ENCODE data around the gene FAM13C.

Gene FAM13C

GRCh38 chr10:59301067-59301754, 61.1 kb downstream of the FAM13C start:
- TF ChIP-seq EZH2phosphoT487 (IDR thresholded peaks at IDR 0.05; ENCODE audit: borderline replicate concordance, low read length) (no peak), CTCF (IDR thresholded peaks at IDR 0.05; ENCODE audit: low read depth, low read length, poor library complexity, severe bottlenecking) (no peak)
- Histone ChIP-seq H3K4me2 (ENCODE audit: low read length) (no peak overlapping the region), H3K9me2 (replicated peaks; ENCODE audit: control insufficient read depth, low read length) (no peaks in the 10 kb centered on the region), H3K4me3 (ENCODE audit: low read length) (no peak overlapping the region), H3K79me2 (ENCODE audit: control insufficient read depth, low read length) (no peaks in the 10 kb centered on the region), H3F3A (ENCODE audit: control insufficient read depth, insufficient read depth) (no peaks in the 10 kb centered on the region), H3K27ac (ENCODE audit: low read depth, low read length) (no peak overlapping the region), H3K27me3 (ENCODE audit: control insufficient read depth, low read length) (no peaks in the 10 kb centered on the region), H3K4me1 (ENCODE audit: control insufficient read depth, low read length) (peaks cover 9% of the 10 kb centered on the region), H3K36me3 (ENCODE audit: control insufficient read depth, low read length) (no peaks in the 10 kb centered on the region), H4K20me1 (ENCODE audit: control insufficient read depth, insufficient read depth, low read depth, low read length) (no peaks in the 10 kb centered on the region), H3K9me3 (ENCODE audit: control insufficient read depth, insufficient read depth, low read length) (no peaks in the 10 kb centered on the region)

- Histone ChIP-seq H3K27me3 (ENCODE audit: control insufficient read depth, low read length) (no peaks in the 10 kb centered on the region), H3F3A (ENCODE audit: control insufficient read depth, insufficient read depth) (no peaks in the 10 kb centered on the region), H3K9me3 (ENCODE audit: control insufficient read depth, insufficient read depth, low read length) (no peaks in the 10 kb centered on the region), H3K4me1 (ENCODE audit: control insufficient read depth, low read length) (peaks cover 9% of the 10 kb centered on the region), H3K79me2 (ENCODE audit: control insufficient read depth, low read length) (no peaks in the 10 kb centered on the region), H3K9me2 (replicated peaks; ENCODE audit: control insufficient read depth, low read length) (no peaks in the 10 kb centered on the region), H3K36me3 (ENCODE audit: control insufficient read depth, low read length) (no peaks in the 10 kb centered on the region), H3K4me3 (ENCODE audit: low read length) (no peak overlapping the region), H3K4me2 (ENCODE audit: low read length) (no peak overlapping the region), H4K20me1 (ENCODE audit: control insufficient read depth, insufficient read depth, low read depth, low read length) (no peaks in the 10 kb centered on the region), H3K27ac (ENCODE audit: low read depth, low read length) (no peak overlapping the region)
- no peak for TF ChIP-seq EZH2phosphoT487 (IDR thresholded peaks at IDR 0.05; ENCODE audit: borderline replicate concordance, low read length)
- TF ChIP-seq CTCF (IDR thresholded peaks at IDR 0.05; ENCODE audit: low read depth, low read length, poor library complexity, severe bottlenecking) = no peak
These were observed 62.0 kb downstream of the FAM13C start for GRCh38 chr10:59300386-59300785.

- no peaks in the 10 kb centered on the region for H3K9me3 ChIP-seq (ENCODE audit: control insufficient read depth, insufficient read depth, low read length)
- no peaks in the 10 kb centered on the region for H3K27me3 ChIP-seq (ENCODE audit: control insufficient read depth, low read length)
- TF ChIP-seq EZH2phosphoT487 (IDR thresholded peaks at IDR 0.05; ENCODE audit: borderline replicate concordance, low read length) = no peak
- no peak for TF ChIP-seq CTCF (IDR thresholded peaks at IDR 0.05; ENCODE audit: low read depth, low read length, poor library complexity, severe bottlenecking)
- no peaks in the 10 kb centered on the region for H3K36me3 ChIP-seq (ENCODE audit: control insufficient read depth, low read length)
- no peaks in the 10 kb centered on the region for H4K20me1 ChIP-seq (ENCODE audit: control insufficient read depth, insufficient read depth, low read depth, low read length)
- H3K4me2 ChIP-seq (ENCODE audit: low read length) = no peak overlapping the region
- no peak overlapping the region for H3K4me3 ChIP-seq (ENCODE audit: low read length)
- H3F3A ChIP-seq (ENCODE audit: control insufficient read depth, insufficient read depth) = no peaks in the 10 kb centered on the region
- H3K79me2 ChIP-seq (ENCODE audit: control insufficient read depth, low read length) = no peaks in the 10 kb centered on the region
- no peaks in the 10 kb centered on the region for H3K9me2 ChIP-seq (replicated peaks; ENCODE audit: control insufficient read depth, low read length)
- H3K27ac ChIP-seq (ENCODE audit: low read depth, low read length) = no peak overlapping the region
- peaks cover 9% of the 10 kb centered on the region for H3K4me1 ChIP-seq (ENCODE audit: control insufficient read depth, low read length)
These were observed 62.4 kb downstream of the FAM13C start for GRCh38 chr10:59299933-59300332.

All from DOHH2 (cell line).